Thyroid gland (tissue), 4 donors: ENCODE results near the gene EXD2. TPM values are rescaled to one million over a fixed set of nuclear protein-coding genes. Genes with fewer than 3 reads are reported as not detected.
"Not testable (repeated sequence)": the region's sequence is repeated elsewhere in the genome, so short reads cannot be mapped to it uniquely, and the experiment has no call there.

Experiments
- DNase-seq, 2 donors: peaks; one replicate each; pipeline ENCODE4 v3.0.0-alpha.2; 2019
- H3K27ac ChIP-seq, 3 donors: fragments of 200-600 bp; sonication (generic); 1 replicate in 2 of 3; 2 replicates in 1 of 3; pipeline ENCODE4 v1.5.1; 2016 to 2019; ENCODE audit warnings: mild to moderate bottlenecking in 1 of 3, moderate library complexity in 1 of 3
- H3K27me3 ChIP-seq: fragments of 200-600 bp; sonication (generic); one replicate; pipeline ENCODE4 v1.5.1; 2019
- H3K36me3 ChIP-seq, 2 donors: fragments of 200-600 bp; sonication (generic); one replicate each; pipeline ENCODE4 v1.5.1; 2016 to 2019
- H3K4me1 ChIP-seq, 2 donors: fragments of 200-600 bp; sonication (generic); one replicate each; pipeline ENCODE4 v1.5.1; 2017 to 2019
- H3K4me3 ChIP-seq, 3 donors: fragments of 200-600 bp; sonication (generic); replicated peaks in 1 of 3; 1 replicate in 2 of 3; 2 replicates in 1 of 3; pipeline ENCODE4 v1.5.1; 2016; ENCODE audit warnings: mild to moderate bottlenecking in 1 of 3
- H3K9me3 ChIP-seq: fragments of 200-600 bp; sonication (generic); one replicate; pipeline ENCODE4 v1.5.1; 2017
- CTCF ChIP-seq, 6 experiments: fragments of 200-600 bp in 3 of 6; fragments of 450-650 bp in 3 of 6; sonication (generic) in 3 of 6; IDR thresholded peaks; one replicate each; pipeline ENCODE4 v1.5.1; 2016 to 2019; ENCODE audit warnings: antibody characterized with exemption in 6 of 6, mild to moderate bottlenecking in 2 of 6, inconsistent platforms in 1 of 6, moderate library complexity in 1 of 6
- POLR2A ChIP-seq, 2 donors: fragments of 450-650 bp; IDR thresholded peaks; one replicate each; pipeline ENCODE4 v1.6.1; 2017; ENCODE audit warnings: antibody characterized with exemption in 2 of 2, mild to moderate bottlenecking in 2 of 2, moderate library complexity in 1 of 2
- WGBS, 2 donors: methylation state at CpG; one replicate each; pipeline ENCODE4 v1.1.5; 2017; 5-methylcytosine and 5-hydroxymethylcytosine counted together
- intact Hi-C: fragments of 100-400 bp; cut with DNase I; formaldehyde crosslinking; loops from one replicate; pipeline ENCODE4 v1.15.1; 2023
- total RNA-seq, 4 donors: library from RNA; depleted of rRNA; stranded (reverse); fragments of >200 nt; gene quantifications; one replicate each; pipeline ENCODE4 v1.2.3, GENCODE V29; 2016

Gene EXD2
- total RNA-seq, 4 donors from 2014 or later: 21.2 to 28.3 (median 25.2) TPM

GRCh38 chr14:69153873-69154270 lies 37.4 kb upstream of the EXD2 start:
- no peak for TF ChIP-seq POLR2A (IDR thresholded peaks at IDR 0.05)
- TF ChIP-seq CTCF (IDR thresholded peaks at IDR 0.05): no peak
- peak; percentile 40 to 46 for DNase-seq
- no peaks in the 10 kb centered on the region for H3K9me3 ChIP-seq
- no peaks in the 10 kb centered on the region for H3K36me3 ChIP-seq
- intact Hi-C loops: no loop called here
- 5 to 7% methylated on average over 13 of the region's 13 CpGs for WGBS, 2 donors
- H3K4me3 ChIP-seq: peak overlapping the region in 2 of 3 donors; percentile 33 to 92
- H3K4me1 ChIP-seq: peaks cover 8 to 35% of the 10 kb centered on the region in 2 donors
- H3K27me3 ChIP-seq: no peaks in the 10 kb centered on the region
- peak overlapping the region; percentile 80 to 97 (median 96) for H3K27ac ChIP-seq

- Histone ChIP-seq H3K9me3 (no peaks in the 10 kb centered on the region), H3K4me1 (peaks cover 7 to 26% of the 10 kb centered on the region in 2 donors), H3K36me3 (no peaks in the 10 kb centered on the region), H3K27me3 (no peaks in the 10 kb centered on the region), H3K27ac (peak overlapping the region; percentile 34 to 61 (median 59)), H3K4me3 (no peak overlapping the region)
- peak; percentile 79 to 80 for DNase-seq
- TF ChIP-seq POLR2A (IDR thresholded peaks at IDR 0.05): peak in 1 of 2 donors; percentile 87
- TF ChIP-seq CTCF (IDR thresholded peaks at IDR 0.05): peak in 4 of 6 experiments; percentile 17 to 50 (median 30)
- WGBS, 2 donors: 29 to 32% methylated on average over 4 of the region's 4 CpGs
- intact Hi-C loops: no loop called here
Measured at GRCh38 chr14:69154779-69155178, 36.5 kb upstream of the EXD2 start.

- Histone ChIP-seq H3K27me3 (no peaks in the 10 kb centered on the region), H3K4me1 (peaks cover 7 to 14% of the 10 kb centered on the region in 2 donors), H3K4me3 (no peak overlapping the region), H3K36me3 (no peaks in the 10 kb centered on the region), H3K27ac (no peak overlapping the region), H3K9me3 (no peaks in the 10 kb centered on the region)
- TF ChIP-seq POLR2A (IDR thresholded peaks at IDR 0.05): no peak
- TF ChIP-seq CTCF (IDR thresholded peaks at IDR 0.05): no peak
- intact Hi-C loops: no loop called here
- no peak for DNase-seq
Measured at GRCh38 chr14:69156224-69156623, 35.1 kb upstream of the EXD2 start.

GRCh38 chr14:69161590-69161989 lies 29.7 kb upstream of the EXD2 start:
- H3K36me3 ChIP-seq: no peaks in the 10 kb centered on the region
- H3K9me3 ChIP-seq: no peaks in the 10 kb centered on the region
- no peak overlapping the region for H3K27ac ChIP-seq
- no peak for DNase-seq
- WGBS, 2 donors: 87 to 89% methylated on average over 1 of the region's 1 CpG
- H3K27me3 ChIP-seq: no peaks in the 10 kb centered on the region
- H3K4me3 ChIP-seq: no peak overlapping the region
- TF ChIP-seq POLR2A (IDR thresholded peaks at IDR 0.05): no peak
- no peak for TF ChIP-seq CTCF (IDR thresholded peaks at IDR 0.05)
- intact Hi-C loops: no loop called here
- H3K4me1 ChIP-seq: no peaks in the 10 kb centered on the region

- WGBS, 2 donors: 89 to 91% methylated on average over 2 of the region's 2 CpGs
- H3K27ac ChIP-seq, H3K36me3 ChIP-seq, intact Hi-C loops, H3K4me1 ChIP-seq, H3K9me3 ChIP-seq, H3K27me3 ChIP-seq, H3K4me3 ChIP-seq, DNase-seq: not testable (repeated sequence)
Measured at GRCh38 chr14:69165787-69166186, 25.5 kb upstream of the EXD2 start.

- no peak for TF ChIP-seq POLR2A (IDR thresholded peaks at IDR 0.05)
- no peak overlapping the region for H3K4me3 ChIP-seq
- H3K27ac ChIP-seq: no peak overlapping the region
- 77 to 97% methylated on average over 1 of the region's 1 CpG for WGBS, 2 donors
- intact Hi-C loops: no loop called here
- H3K4me1 ChIP-seq: no peaks in the 10 kb centered on the region
- no peaks in the 10 kb centered on the region for H3K36me3 ChIP-seq
- no peak for DNase-seq
- H3K9me3 ChIP-seq: no peaks in the 10 kb centered on the region
- no peaks in the 10 kb centered on the region for H3K27me3 ChIP-seq
Measured at GRCh38 chr14:69170839-69171238, 20.5 kb upstream of the EXD2 start.
